ENCODE data around the gene LRP1B.

Gene LRP1B

GRCh38 chr2:142075826-142076225 is 55.0 kb downstream of the LRP1B start:
- ATAC-seq, result no peak
- TF ChIP-seq RARB (CRISPR knock-in tag; IDR thresholded peaks at IDR 0.05) (no peak), ISL1 (CRISPR knock-in tag; IDR thresholded peaks at IDR 0.05) (no peak), BACH2 (CRISPR knock-in tag; IDR thresholded peaks at IDR 0.05; ENCODE audit: borderline replicate concordance) (no peak), ZFP3 (CRISPR knock-in tag; IDR thresholded peaks at IDR 0.05) (no peak), TCF4 (CRISPR knock-in tag; IDR thresholded peaks at IDR 0.05; ENCODE audit: borderline replicate concordance) (no peak)
- TF ChIP-seq, protein P1, sequence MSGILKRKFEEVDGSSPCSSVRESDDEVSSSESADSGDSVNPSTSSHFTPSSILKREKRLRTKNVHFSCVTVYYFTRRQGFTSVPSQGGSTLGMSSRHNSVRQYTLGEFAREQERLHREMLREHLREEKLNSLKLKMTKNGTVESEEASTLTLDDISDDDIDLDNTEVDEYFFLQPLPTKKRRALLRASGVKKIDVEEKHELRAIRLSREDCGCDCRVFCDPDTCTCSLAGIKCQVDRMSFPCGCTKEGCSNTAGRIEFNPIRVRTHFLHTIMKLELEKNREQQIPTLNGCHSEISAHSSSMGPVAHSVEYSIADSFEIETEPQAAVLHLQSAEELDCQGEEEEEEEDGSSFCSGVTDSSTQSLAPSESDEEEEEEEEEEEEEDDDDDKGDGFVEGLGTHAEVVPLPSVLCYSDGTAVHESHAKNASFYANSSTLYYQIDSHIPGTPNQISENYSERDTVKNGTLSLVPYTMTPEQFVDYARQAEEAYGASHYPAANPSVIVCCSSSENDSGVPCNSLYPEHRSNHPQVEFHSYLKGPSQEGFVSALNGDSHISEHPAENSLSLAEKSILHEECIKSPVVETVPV (CRISPR knock-in tag; IDR thresholded peaks at IDR 0.05), result no peak
- TF ChIP-seq, protein P2, sequence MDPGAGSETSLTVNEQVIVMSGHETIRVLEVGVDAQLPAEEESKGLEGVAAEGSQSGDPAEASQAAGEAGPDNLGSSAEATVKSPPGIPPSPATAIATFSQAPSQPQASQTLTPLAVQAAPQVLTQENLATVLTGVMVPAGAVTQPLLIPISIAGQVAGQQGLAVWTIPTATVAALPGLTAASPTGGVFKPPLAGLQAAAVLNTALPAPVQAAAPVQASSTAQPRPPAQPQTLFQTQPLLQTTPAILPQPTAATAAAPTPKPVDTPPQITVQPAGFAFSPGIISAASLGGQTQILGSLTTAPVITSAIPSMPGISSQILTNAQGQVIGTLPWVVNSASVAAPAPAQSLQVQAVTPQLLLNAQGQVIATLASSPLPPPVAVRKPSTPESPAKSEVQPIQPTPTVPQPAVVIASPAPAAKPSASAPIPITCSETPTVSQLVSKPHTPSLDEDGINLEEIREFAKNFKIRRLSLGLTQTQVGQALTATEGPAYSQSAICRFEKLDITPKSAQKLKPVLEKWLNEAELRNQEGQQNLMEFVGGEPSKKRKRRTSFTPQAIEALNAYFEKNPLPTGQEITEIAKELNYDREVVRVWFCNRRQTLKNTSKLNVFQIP (CRISPR knock-in tag; IDR thresholded peaks at IDR 0.05; ENCODE audit: borderline replicate concordance, low read depth), result no peak

DNA sequence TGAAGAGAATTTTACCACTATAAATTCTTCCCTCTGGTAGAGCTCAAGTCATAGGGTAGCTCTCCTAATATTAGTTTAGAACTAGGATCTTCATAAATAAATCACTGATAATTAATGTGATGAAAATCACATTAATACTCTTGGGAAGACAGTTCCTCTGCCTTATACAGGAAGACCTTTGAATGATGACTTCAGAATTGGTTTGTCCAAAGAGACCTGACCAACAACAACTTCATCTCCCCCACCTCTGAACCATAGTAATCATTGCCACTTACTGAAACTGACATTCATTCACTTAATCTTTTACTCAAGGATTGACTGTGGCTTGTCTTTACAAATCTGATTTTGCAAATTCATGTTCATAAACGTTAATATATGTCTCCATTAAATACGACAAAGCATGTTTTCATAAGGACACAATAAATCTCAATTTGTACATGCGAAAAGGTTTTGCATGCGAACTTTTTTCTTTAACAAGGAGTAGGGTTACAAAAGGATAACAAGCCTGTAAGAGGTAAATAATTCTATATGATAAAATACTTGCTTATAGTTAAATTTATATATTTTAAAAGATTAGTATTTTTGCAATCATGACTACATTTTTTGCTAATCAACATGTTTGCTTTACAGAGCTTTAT is 61.4 kb downstream of the LRP1B start:
- no peak for ATAC-seq
- no peak for TF ChIP-seq ISL1 (CRISPR knock-in tag; IDR thresholded peaks at IDR 0.05)
- no peak for TF ChIP-seq ZNF8 (CRISPR knock-in tag; IDR thresholded peaks at IDR 0.05)

DNA sequence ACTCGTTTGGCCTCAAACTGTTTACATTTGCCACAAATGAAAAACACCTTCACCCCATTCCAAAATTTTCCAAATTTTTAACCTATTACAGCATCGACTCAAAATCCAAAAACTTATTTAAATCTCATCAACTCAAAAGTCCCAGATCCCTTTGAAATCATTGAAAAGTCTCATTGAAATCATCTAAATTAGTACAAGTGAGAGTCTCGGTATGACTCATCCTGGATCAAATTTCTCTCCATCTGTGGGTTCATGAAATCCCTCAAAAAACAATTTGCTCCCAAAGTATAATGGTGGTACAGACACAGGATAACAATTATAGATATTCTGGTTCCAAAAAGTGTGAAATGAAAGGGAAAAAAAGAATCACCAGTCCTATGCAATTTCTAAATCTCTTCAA is 65.1 kb downstream of the LRP1B start:
- TF ChIP-seq, protein P3, sequence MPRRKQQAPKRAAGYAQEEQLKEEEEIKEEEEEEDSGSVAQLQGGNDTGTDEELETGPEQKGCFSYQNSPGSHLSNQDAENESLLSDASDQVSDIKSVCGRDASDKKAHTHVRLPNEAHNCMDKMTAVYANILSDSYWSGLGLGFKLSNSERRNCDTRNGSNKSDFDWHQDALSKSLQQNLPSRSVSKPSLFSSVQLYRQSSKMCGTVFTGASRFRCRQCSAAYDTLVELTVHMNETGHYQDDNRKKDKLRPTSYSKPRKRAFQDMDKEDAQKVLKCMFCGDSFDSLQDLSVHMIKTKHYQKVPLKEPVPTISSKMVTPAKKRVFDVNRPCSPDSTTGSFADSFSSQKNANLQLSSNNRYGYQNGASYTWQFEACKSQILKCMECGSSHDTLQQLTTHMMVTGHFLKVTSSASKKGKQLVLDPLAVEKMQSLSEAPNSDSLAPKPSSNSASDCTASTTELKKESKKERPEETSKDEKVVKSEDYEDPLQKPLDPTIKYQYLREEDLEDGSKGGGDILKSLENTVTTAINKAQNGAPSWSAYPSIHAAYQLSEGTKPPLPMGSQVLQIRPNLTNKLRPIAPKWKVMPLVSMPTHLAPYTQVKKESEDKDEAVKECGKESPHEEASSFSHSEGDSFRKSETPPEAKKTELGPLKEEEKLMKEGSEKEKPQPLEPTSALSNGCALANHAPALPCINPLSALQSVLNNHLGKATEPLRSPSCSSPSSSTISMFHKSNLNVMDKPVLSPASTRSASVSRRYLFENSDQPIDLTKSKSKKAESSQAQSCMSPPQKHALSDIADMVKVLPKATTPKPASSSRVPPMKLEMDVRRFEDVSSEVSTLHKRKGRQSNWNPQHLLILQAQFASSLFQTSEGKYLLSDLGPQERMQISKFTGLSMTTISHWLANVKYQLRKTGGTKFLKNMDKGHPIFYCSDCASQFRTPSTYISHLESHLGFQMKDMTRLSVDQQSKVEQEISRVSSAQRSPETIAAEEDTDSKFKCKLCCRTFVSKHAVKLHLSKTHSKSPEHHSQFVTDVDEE (CRISPR knock-in tag; IDR thresholded peaks at IDR 0.05), result no peak
- TF ChIP-seq, protein P2 (CRISPR knock-in tag; IDR thresholded peaks at IDR 0.05; ENCODE audit: borderline replicate concordance, low read depth), result no peak
- TF ChIP-seq ZNF565 (CRISPR knock-in tag; conservative IDR thresholded peaks at IDR 0.05; ENCODE audit: low read depth), result no peak
- TF ChIP-seq ARNTL (CRISPR knock-in tag; IDR thresholded peaks at IDR 0.05; ENCODE audit: borderline replicate concordance, low read depth), result no peak
- TF ChIP-seq SNAI2 (CRISPR knock-in tag; IDR thresholded peaks at IDR 0.05), result no peak
- TF ChIP-seq ZFP30 (CRISPR knock-in tag; IDR thresholded peaks at IDR 0.05), result no peak
- TF ChIP-seq TOX (CRISPR knock-in tag; IDR thresholded peaks at IDR 0.05; ENCODE audit: borderline replicate concordance), result no peak
- no peak for TF ChIP-seq ZNF70 (CRISPR knock-in tag; IDR thresholded peaks at IDR 0.05)
- TF ChIP-seq PATZ1 (CRISPR knock-in tag; IDR thresholded peaks at IDR 0.05; ENCODE audit: borderline replicate concordance), result no peak
- no peak for ATAC-seq

GRCh38 chr2:142065156-142065555 is 65.7 kb downstream of the LRP1B start:
- ATAC-seq, result no peak
- no peak for TF ChIP-seq ISL1 (CRISPR knock-in tag; IDR thresholded peaks at IDR 0.05)
- no peak for TF ChIP-seq ZFP3 (CRISPR knock-in tag; IDR thresholded peaks at IDR 0.05)
- no peak for TF ChIP-seq ARNTL (CRISPR knock-in tag; IDR thresholded peaks at IDR 0.05; ENCODE audit: borderline replicate concordance, low read depth)
- no peak for TF ChIP-seq CREB5 (CRISPR knock-in tag; IDR thresholded peaks at IDR 0.05; ENCODE audit: low read depth)
- no peak for TF ChIP-seq ZC3H10 (CRISPR knock-in tag; IDR thresholded peaks at IDR 0.05)
- no peak for TF ChIP-seq OSR1 (CRISPR knock-in tag; IDR thresholded peaks at IDR 0.05)
- no peak for TF ChIP-seq ZNF70 (CRISPR knock-in tag; IDR thresholded peaks at IDR 0.05)
- no peak for TF ChIP-seq ZNF565 (CRISPR knock-in tag; conservative IDR thresholded peaks at IDR 0.05; ENCODE audit: low read depth)

Data from SK-N-SH treated with all-trans-retinoic acid at 6 μM for 48 hours (cell line).